Fibroblast of lung (primary cell): ENCODE data around the gene MYOCD.

Experiments
- EZH2 ChIP-seq: IDR thresholded peaks from 2 replicates; pipeline ENCODE4 v1.5.1; 2012; ENCODE audit warnings: low read length, control low read depth, mild to moderate bottlenecking; ENCODE audit errors: missing control alignments
- TF ChIP-seq, protein P1 (sequence below), 2 donors: IDR thresholded peaks in 1 of 2; conservative IDR thresholded peaks in 1 of 2; 1 replicate in 1 of 2; 2 replicates in 1 of 2; pipeline ENCODE4 v1.5.1; 2011 to 2012; ENCODE audit warnings: low read length in 2 of 2, control low read depth in 1 of 2, inconsistent platforms in 1 of 2, low read depth in 1 of 2, mild to moderate bottlenecking in 1 of 2

DNA sequence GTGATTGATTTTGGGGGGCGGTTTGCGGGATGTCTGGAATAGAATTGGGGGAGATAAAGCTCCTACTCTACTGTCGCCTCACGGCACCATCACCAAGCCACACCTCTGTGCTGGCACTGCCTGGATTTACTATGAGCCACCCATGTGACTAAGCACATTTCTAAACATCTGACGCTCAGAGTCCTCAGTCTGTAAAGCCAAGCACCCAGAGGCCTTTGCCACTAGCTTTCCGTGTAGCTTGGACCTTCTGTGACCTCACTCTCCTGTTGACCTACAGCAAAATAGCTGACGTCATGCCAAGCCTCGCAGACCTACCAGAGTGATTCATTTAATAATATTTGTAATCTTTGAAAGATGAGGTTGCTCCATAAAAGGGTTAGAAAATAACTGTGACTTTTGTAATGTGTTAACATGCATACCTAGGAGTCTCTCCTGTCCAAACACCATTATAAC lies 38.5 kb upstream of the MYOCD start:
- TF ChIP-seq, protein P1, sequence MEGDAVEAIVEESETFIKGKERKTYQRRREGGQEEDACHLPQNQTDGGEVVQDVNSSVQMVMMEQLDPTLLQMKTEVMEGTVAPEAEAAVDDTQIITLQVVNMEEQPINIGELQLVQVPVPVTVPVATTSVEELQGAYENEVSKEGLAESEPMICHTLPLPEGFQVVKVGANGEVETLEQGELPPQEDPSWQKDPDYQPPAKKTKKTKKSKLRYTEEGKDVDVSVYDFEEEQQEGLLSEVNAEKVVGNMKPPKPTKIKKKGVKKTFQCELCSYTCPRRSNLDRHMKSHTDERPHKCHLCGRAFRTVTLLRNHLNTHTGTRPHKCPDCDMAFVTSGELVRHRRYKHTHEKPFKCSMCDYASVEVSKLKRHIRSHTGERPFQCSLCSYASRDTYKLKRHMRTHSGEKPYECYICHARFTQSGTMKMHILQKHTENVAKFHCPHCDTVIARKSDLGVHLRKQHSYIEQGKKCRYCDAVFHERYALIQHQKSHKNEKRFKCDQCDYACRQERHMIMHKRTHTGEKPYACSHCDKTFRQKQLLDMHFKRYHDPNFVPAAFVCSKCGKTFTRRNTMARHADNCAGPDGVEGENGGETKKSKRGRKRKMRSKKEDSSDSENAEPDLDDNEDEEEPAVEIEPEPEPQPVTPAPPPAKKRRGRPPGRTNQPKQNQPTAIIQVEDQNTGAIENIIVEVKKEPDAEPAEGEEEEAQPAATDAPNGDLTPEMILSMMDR (conservative IDR thresholded peaks at IDR 0.05 in 1 of 2, IDR thresholded peaks at IDR 0.05 in 1 of 2; ENCODE audit: low read depth in 1 of 2, low read length in 2 of 2): no peak
- no peak for TF ChIP-seq EZH2
